ENCODE data around the gene KLHL14.

KLHL14 gene

GRCh38 chr18:32735781-32736180, 37.0 kb downstream of the KLHL14 start:
- TF ChIP-seq ZNF274 (IDR thresholded peaks at IDR 0.05; ENCODE audit: low read depth, low read length) = no peak
- no peak for TF ChIP-seq SUZ12 (IDR thresholded peaks at IDR 0.05; ENCODE audit: extremely low read depth, insufficient read depth, insufficient read length)
- no peak for TF ChIP-seq YY1 (IDR thresholded peaks at IDR 0.05; ENCODE audit: insufficient read depth, insufficient read length)
- no peak for DNase-seq (ENCODE audit: low read depth, low spot score)
- H3K9me3 ChIP-seq (ENCODE audit: insufficient read depth, low read length) = no peaks in the 10 kb centered on the region
- no peaks in the 10 kb centered on the region for H3K36me3 ChIP-seq (ENCODE audit: insufficient read depth, insufficient read length, low read length)
- no peak overlapping the region for H3K4me3 ChIP-seq (ENCODE audit: insufficient read length, low read depth)
- H3K9ac ChIP-seq (ENCODE audit: insufficient read length, low read depth) = no peak overlapping the region
- no peaks in the 10 kb centered on the region for H3K4me1 ChIP-seq (ENCODE audit: insufficient read depth, insufficient read length)
- H3K27me3 ChIP-seq (ENCODE audit: insufficient read depth, insufficient read length) = no peaks in the 10 kb centered on the region

GRCh38 chr18:32734442-32734841, 38.4 kb downstream of the KLHL14 start:
- Histone ChIP-seq H3K27me3 (ENCODE audit: insufficient read depth, insufficient read length) (no peaks in the 10 kb centered on the region), H3K4me3 (ENCODE audit: insufficient read length, low read depth) (no peak overlapping the region), H3K36me3 (ENCODE audit: insufficient read depth, insufficient read length, low read length) (no peaks in the 10 kb centered on the region), H3K9me3 (ENCODE audit: insufficient read depth, low read length) (no peaks in the 10 kb centered on the region), H3K4me1 (ENCODE audit: insufficient read depth, insufficient read length) (no peaks in the 10 kb centered on the region), H3K9ac (ENCODE audit: insufficient read length, low read depth) (no peak overlapping the region)
- TF ChIP-seq ZNF274 (IDR thresholded peaks at IDR 0.05; ENCODE audit: low read depth, low read length) (no peak), SUZ12 (IDR thresholded peaks at IDR 0.05; ENCODE audit: extremely low read depth, insufficient read depth, insufficient read length) (no peak), YY1 (IDR thresholded peaks at IDR 0.05; ENCODE audit: insufficient read depth, insufficient read length) (no peak)
- DNase-seq (ENCODE audit: low read depth, low spot score) = no peak

- Histone ChIP-seq H3K9ac (ENCODE audit: insufficient read length, low read depth) (no peak overlapping the region), H3K4me3 (ENCODE audit: insufficient read length, low read depth) (no peak overlapping the region), H3K4me1 (ENCODE audit: insufficient read depth, insufficient read length) (no peaks in the 10 kb centered on the region), H3K36me3 (ENCODE audit: insufficient read depth, insufficient read length, low read length) (no peaks in the 10 kb centered on the region), H3K27me3 (ENCODE audit: insufficient read depth, insufficient read length) (no peaks in the 10 kb centered on the region), H3K9me3 (ENCODE audit: insufficient read depth, low read length) (no peaks in the 10 kb centered on the region)
- TF ChIP-seq SUZ12 (IDR thresholded peaks at IDR 0.05; ENCODE audit: extremely low read depth, insufficient read depth, insufficient read length) (no peak), YY1 (IDR thresholded peaks at IDR 0.05; ENCODE audit: insufficient read depth, insufficient read length) (no peak), ZNF274 (IDR thresholded peaks at IDR 0.05; ENCODE audit: low read depth, low read length) (no peak)
- no peak for DNase-seq (ENCODE audit: low read depth, low spot score)
These were observed 40.7 kb downstream of the KLHL14 start for GRCh38 chr18:32732165-32732564.

GRCh38 chr18:32730620-32731091, 42.2 kb downstream of the KLHL14 start:
- DNase-seq (ENCODE audit: low read depth, low spot score) = no peak
- no peaks in the 10 kb centered on the region for H3K4me1 ChIP-seq (ENCODE audit: insufficient read depth, insufficient read length)
- H3K36me3 ChIP-seq (ENCODE audit: insufficient read depth, insufficient read length, low read length) = no peaks in the 10 kb centered on the region
- H3K27me3 ChIP-seq (ENCODE audit: insufficient read depth, insufficient read length) = no peaks in the 10 kb centered on the region
- TF ChIP-seq SUZ12 (IDR thresholded peaks at IDR 0.05; ENCODE audit: extremely low read depth, insufficient read depth, insufficient read length) (no peak), ZNF274 (IDR thresholded peaks at IDR 0.05; ENCODE audit: low read depth, low read length) (no peak)
- H3K9ac ChIP-seq (ENCODE audit: insufficient read length, low read depth) = no peak overlapping the region
- H3K4me3 ChIP-seq (ENCODE audit: insufficient read length, low read depth) = no peak overlapping the region
- no peaks in the 10 kb centered on the region for H3K9me3 ChIP-seq (ENCODE audit: insufficient read depth, low read length)

GRCh38 chr18:32730068-32730467, 42.8 kb downstream of the KLHL14 start:
- Histone ChIP-seq H3K36me3 (ENCODE audit: insufficient read depth, insufficient read length, low read length) (no peaks in the 10 kb centered on the region), H3K9me3 (ENCODE audit: insufficient read depth, low read length) (no peaks in the 10 kb centered on the region), H3K4me1 (ENCODE audit: insufficient read depth, insufficient read length) (no peaks in the 10 kb centered on the region), H3K27me3 (ENCODE audit: insufficient read depth, insufficient read length) (no peaks in the 10 kb centered on the region), H3K4me3 (ENCODE audit: insufficient read length, low read depth) (no peak overlapping the region), H3K9ac (ENCODE audit: insufficient read length, low read depth) (no peak overlapping the region)
- TF ChIP-seq SUZ12 (IDR thresholded peaks at IDR 0.05; ENCODE audit: extremely low read depth, insufficient read depth, insufficient read length) (no peak), ZNF274 (IDR thresholded peaks at IDR 0.05; ENCODE audit: low read depth, low read length) (no peak)
- no peak for DNase-seq (ENCODE audit: low read depth, low spot score)

GRCh38 chr18:32724071-32724749, 48.6 kb downstream of the KLHL14 start:
- Histone ChIP-seq H3K9ac (ENCODE audit: insufficient read length, low read depth) (no peak overlapping the region), H3K27me3 (ENCODE audit: insufficient read depth, insufficient read length) (no peaks in the 10 kb centered on the region), H3K9me3 (ENCODE audit: insufficient read depth, low read length) (no peaks in the 10 kb centered on the region), H3K4me1 (ENCODE audit: insufficient read depth, insufficient read length) (no peaks in the 10 kb centered on the region), H3K4me3 (ENCODE audit: insufficient read length, low read depth) (no peak overlapping the region), H3K36me3 (ENCODE audit: insufficient read depth, insufficient read length, low read length) (no peaks in the 10 kb centered on the region)
- TF ChIP-seq ZNF274 (IDR thresholded peaks at IDR 0.05; ENCODE audit: low read depth, low read length) = no peak
- TF ChIP-seq YY1 (IDR thresholded peaks at IDR 0.05; ENCODE audit: insufficient read depth, insufficient read length) = no peak
- TF ChIP-seq SUZ12 (IDR thresholded peaks at IDR 0.05; ENCODE audit: extremely low read depth, insufficient read depth, insufficient read length) = no peak
- DNase-seq (ENCODE audit: low read depth, low spot score) = no peak

- no peak for DNase-seq (ENCODE audit: low read depth, low spot score)
- H3K4me3 ChIP-seq (ENCODE audit: insufficient read length, low read depth) = no peak overlapping the region
- no peaks in the 10 kb centered on the region for H3K4me1 ChIP-seq (ENCODE audit: insufficient read depth, insufficient read length)
- no peaks in the 10 kb centered on the region for H3K36me3 ChIP-seq (ENCODE audit: insufficient read depth, insufficient read length, low read length)
- no peaks in the 10 kb centered on the region for H3K9me3 ChIP-seq (ENCODE audit: insufficient read depth, low read length)
- H3K27me3 ChIP-seq (ENCODE audit: insufficient read depth, insufficient read length) = no peaks in the 10 kb centered on the region
- TF ChIP-seq ZNF274 (IDR thresholded peaks at IDR 0.05; ENCODE audit: low read depth, low read length) (no peak), SUZ12 (IDR thresholded peaks at IDR 0.05; ENCODE audit: extremely low read depth, insufficient read depth, insufficient read length) (no peak), YY1 (IDR thresholded peaks at IDR 0.05; ENCODE audit: insufficient read depth, insufficient read length) (no peak)
- H3K9ac ChIP-seq (ENCODE audit: insufficient read length, low read depth) = no peak overlapping the region
These were observed 50.5 kb downstream of the KLHL14 start for GRCh38 chr18:32722279-32722678.
